ENCODE measurements around the gene RND3. TPM values are rescaled to one million over a fixed set of nuclear protein-coding genes. Genes with fewer than 3 reads are reported as not detected.

The RND3 gene
- polyA plus RNA-seq, 3 donors: not detected

- no peaks in the 10 kb centered on the region for H3K36me3 Mint-ChIP-seq
- Histone ChIP-seq H3K4me1 (ENCODE audit: control insufficient read depth in 1 of 2, insufficient read depth in 2 of 2, low read length in 2 of 2) (no peaks in the 10 kb centered on the region), H3K79me2 (ENCODE audit: insufficient read depth, low read length) (no peaks in the 10 kb centered on the region), H3K36me3 (replicated peaks in 1 of 2; ENCODE audit: control insufficient read depth in 1 of 2, insufficient read depth in 2 of 2, low read length in 2 of 2) (no peaks in the 10 kb centered on the region), H3K9me3 (replicated peaks in 1 of 2; ENCODE audit: control insufficient read depth in 1 of 2, insufficient read depth in 1 of 2, low read length in 2 of 2) (peaks cover 0 to 4% of the 10 kb centered on the region in 2 donors), H2AFZ (ENCODE audit: insufficient read depth, low read depth, low read length, poor library complexity, severe bottlenecking) (no peak overlapping the region), H3K4me3 (replicated peaks in 1 of 3; ENCODE audit: low read depth in 2 of 3, low read length in 3 of 3) (no peak overlapping the region), H3K27me3 (ENCODE audit: control insufficient read depth in 2 of 2, insufficient read depth in 2 of 2, low read length in 2 of 2) (no peaks in the 10 kb centered on the region), H4K20me1 (ENCODE audit: insufficient read depth, low read length) (no peaks in the 10 kb centered on the region), H3K27ac (ENCODE audit: low read depth in 1 of 2, low read length in 2 of 2) (no peak overlapping the region), H3K9ac (ENCODE audit: insufficient read depth, low read length, poor library complexity, severe bottlenecking) (no peak overlapping the region), H3K4me2 (replicated peaks; ENCODE audit: extremely low read depth, low read length, poor library complexity, severe bottlenecking) (no peak overlapping the region)
- H3K27ac Mint-ChIP-seq: no peak overlapping the region
- peaks cover 0 to 3% (median 1%) of the 10 kb centered on the region in 7 donors for H3K9me3 Mint-ChIP-seq
- peaks cover 3 to 6% (median 5%) of the 10 kb centered on the region in 3 donors for H3K27me3 Mint-ChIP-seq (ENCODE audit: low read depth in 3 of 3)
- TF ChIP-seq, protein P1, sequence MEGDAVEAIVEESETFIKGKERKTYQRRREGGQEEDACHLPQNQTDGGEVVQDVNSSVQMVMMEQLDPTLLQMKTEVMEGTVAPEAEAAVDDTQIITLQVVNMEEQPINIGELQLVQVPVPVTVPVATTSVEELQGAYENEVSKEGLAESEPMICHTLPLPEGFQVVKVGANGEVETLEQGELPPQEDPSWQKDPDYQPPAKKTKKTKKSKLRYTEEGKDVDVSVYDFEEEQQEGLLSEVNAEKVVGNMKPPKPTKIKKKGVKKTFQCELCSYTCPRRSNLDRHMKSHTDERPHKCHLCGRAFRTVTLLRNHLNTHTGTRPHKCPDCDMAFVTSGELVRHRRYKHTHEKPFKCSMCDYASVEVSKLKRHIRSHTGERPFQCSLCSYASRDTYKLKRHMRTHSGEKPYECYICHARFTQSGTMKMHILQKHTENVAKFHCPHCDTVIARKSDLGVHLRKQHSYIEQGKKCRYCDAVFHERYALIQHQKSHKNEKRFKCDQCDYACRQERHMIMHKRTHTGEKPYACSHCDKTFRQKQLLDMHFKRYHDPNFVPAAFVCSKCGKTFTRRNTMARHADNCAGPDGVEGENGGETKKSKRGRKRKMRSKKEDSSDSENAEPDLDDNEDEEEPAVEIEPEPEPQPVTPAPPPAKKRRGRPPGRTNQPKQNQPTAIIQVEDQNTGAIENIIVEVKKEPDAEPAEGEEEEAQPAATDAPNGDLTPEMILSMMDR (IDR thresholded peaks at IDR 0.05): no peak
- no peaks in the 10 kb centered on the region for H3K4me1 Mint-ChIP-seq
- no peak overlapping the region for H3K4me3 Mint-ChIP-seq
- DNase-seq: no peak
- intact Hi-C loops (cut with micrococcal nuclease): no loop called here
These were observed 66.3 kb downstream of the RND3 start for GRCh38 chr2:150421126-150421651.

DNA sequence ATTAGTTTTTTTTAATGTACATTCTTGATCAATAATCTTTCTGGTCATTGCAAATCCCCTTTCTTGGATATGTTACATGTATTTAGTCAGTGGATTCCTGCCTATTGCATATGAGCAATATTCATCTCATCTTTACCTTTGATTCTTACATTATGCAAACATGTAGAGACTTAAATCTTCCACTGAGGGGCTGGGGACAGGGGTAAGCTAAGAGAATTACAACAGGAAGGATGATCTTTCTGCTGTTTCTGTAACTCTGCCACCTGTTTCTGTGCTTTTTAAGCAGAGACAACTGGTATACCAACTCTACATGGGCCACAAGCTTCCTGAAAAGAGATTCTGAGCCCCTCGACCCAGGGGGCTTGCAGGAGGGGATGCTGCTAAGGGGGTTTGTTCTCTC lies 68.6 kb downstream of the RND3 start:
- no peaks in the 10 kb centered on the region for H3K36me3 ChIP-seq (replicated peaks in 1 of 2; ENCODE audit: control insufficient read depth in 1 of 2, insufficient read depth in 2 of 2, low read length in 2 of 2)
- H2AFZ ChIP-seq (ENCODE audit: insufficient read depth, low read depth, low read length, poor library complexity, severe bottlenecking): no peak overlapping the region
- H3K9me3 ChIP-seq (replicated peaks in 1 of 2; ENCODE audit: control insufficient read depth in 1 of 2, insufficient read depth in 1 of 2, low read length in 2 of 2): no peaks in the 10 kb centered on the region
- Mint-ChIP-seq H3K27me3 (ENCODE audit: low read depth in 3 of 3) (peaks cover 0 to 1% (median 0%) of the 10 kb centered on the region in 3 donors), H3K4me3 (no peak overlapping the region), H3K9me3 (peaks cover 0 to 8% (median 1%) of the 10 kb centered on the region in 7 donors), H3K27ac (no peak overlapping the region), H3K36me3 (no peaks in the 10 kb centered on the region), H3K4me1 (no peaks in the 10 kb centered on the region)
- no peak overlapping the region for H3K4me2 ChIP-seq (replicated peaks; ENCODE audit: extremely low read depth, low read length, poor library complexity, severe bottlenecking)
- intact Hi-C loops (cut with micrococcal nuclease): no loop called here
- no peaks in the 10 kb centered on the region for H3K4me1 ChIP-seq (ENCODE audit: control insufficient read depth in 1 of 2, insufficient read depth in 2 of 2, low read length in 2 of 2)
- H3K27ac ChIP-seq (ENCODE audit: low read depth in 1 of 2, low read length in 2 of 2): no peak overlapping the region
- H3K27me3 ChIP-seq (ENCODE audit: control insufficient read depth in 2 of 2, insufficient read depth in 2 of 2, low read length in 2 of 2): no peaks in the 10 kb centered on the region
- no peak for DNase-seq
- H3K4me3 ChIP-seq (replicated peaks in 1 of 3; ENCODE audit: low read depth in 2 of 3, low read length in 3 of 3): no peak overlapping the region
- no peak overlapping the region for H3K9ac ChIP-seq (ENCODE audit: insufficient read depth, low read length, poor library complexity, severe bottlenecking)
- H4K20me1 ChIP-seq (ENCODE audit: insufficient read depth, low read length): no peaks in the 10 kb centered on the region
- H3K79me2 ChIP-seq (ENCODE audit: insufficient read depth, low read length): no peaks in the 10 kb centered on the region
- WGBS (ENCODE audit: insufficient coverage): no CpG with 5 or more reads among the region's 1 CpG
- TF ChIP-seq, protein P1 (IDR thresholded peaks at IDR 0.05): no peak
